Naive thymus-derived CD4-positive, alpha-beta T cell (primary cell): Measurements from ENCODE around the gene SLC25A22. TPM values are rescaled to one million over a fixed set of nuclear protein-coding genes. Genes with fewer than 3 reads are reported as not detected.
A peak's percentile ranks its signal among the peaks of the same experiment; 100 is the strongest.

ENCODE experiments used
- ATAC-seq: fragments of 150-1000 bp; cut with Tn5 transposase; 2 replicates; pipeline ENCODE4 v1.10.0; 2021; ENCODE audit warnings: mild to moderate bottlenecking, moderate library complexity
- CTCF ChIA-PET: fragments of 350-600 bp; sonication (Branson Sonifier 250); formaldehyde crosslinking; loops from one replicate; lab custom pipeline; 2021; ENCODE audit warnings: antibody characterized with exemption; lab: Charles Lee
- POLR2A ChIA-PET: fragments of 350-600 bp; sonication (Branson Sonifier 250); formaldehyde crosslinking; loops from one replicate; lab custom pipeline; 2021; ENCODE audit warnings: antibody characterized with exemption, inconsistent platforms; lab: Charles Lee
- DNase-seq, 9 donors: peaks; one replicate each; pipeline versions ENCODE4 v3.0.0 to v3.0.0-alpha.2; 2020 to 2022; ENCODE audit warnings: mixed read lengths in 1 of 9
- H3K27ac ChIP-seq: one replicate; pipeline ENCODE4 v1.7.0; 2013; ENCODE audit warnings: mild to moderate bottlenecking, low read depth, low read length, moderate library complexity
- H3K27me3 ChIP-seq, 2 donors: one replicate each; pipeline ENCODE4 v1.7.0; 2013; ENCODE audit warnings: low read length in 2 of 2, mild to moderate bottlenecking in 2 of 2, moderate library complexity in 2 of 2; ENCODE audit not compliant: control insufficient read depth in 2 of 2, insufficient read depth in 2 of 2
- H3K36me3 ChIP-seq, 3 experiments: 1 replicate in 2 of 3; 2 replicates in 1 of 3; pipeline ENCODE4 v1.7.0; 2013; ENCODE audit warnings: low read length in 3 of 3, mild to moderate bottlenecking in 3 of 3, moderate library complexity in 1 of 3; ENCODE audit not compliant: insufficient read depth in 3 of 3, control insufficient read depth in 2 of 3
- H3K4me1 ChIP-seq, 2 donors: one replicate each; pipeline ENCODE4 v1.7.0; 2013; ENCODE audit warnings: low read length in 2 of 2, mild to moderate bottlenecking in 2 of 2, moderate library complexity in 1 of 2; ENCODE audit not compliant: control insufficient read depth in 2 of 2, insufficient read depth in 2 of 2
- H3K4me3 ChIP-seq: 2 replicates; pipeline ENCODE4 v1.7.0; 2013; ENCODE audit warnings: mild to moderate bottlenecking, low read length
- H3K9me3 ChIP-seq, 3 experiments: 1 replicate in 2 of 3; 2 replicates in 1 of 3; pipeline ENCODE4 v1.7.0; 2013; ENCODE audit warnings: low read length in 3 of 3; ENCODE audit not compliant: control insufficient read depth in 2 of 3
- H3K27ac Mint-ChIP-seq, 9 donors: one replicate each; pipeline ENCODE4 v1.8.0; 2020 to 2022; ENCODE audit warnings: mixed read lengths in 9 of 9, mild to moderate bottlenecking in 8 of 9, moderate library complexity in 5 of 9, inconsistent platforms in 2 of 9
- H3K27me3 Mint-ChIP-seq, 5 donors: one replicate each; pipeline ENCODE4 v1.8.0; 2021 to 2022; ENCODE audit warnings: mixed read lengths in 5 of 5, mild to moderate bottlenecking in 1 of 5
- H3K36me3 Mint-ChIP-seq, 5 donors: one replicate each; pipeline ENCODE4 v1.8.0; 2020 to 2022; ENCODE audit warnings: mixed read lengths in 5 of 5, mild to moderate bottlenecking in 3 of 5, inconsistent platforms in 1 of 5
- H3K4me1 Mint-ChIP-seq, 7 donors: one replicate each; pipeline ENCODE4 v1.8.0; 2020 to 2022; ENCODE audit warnings: mixed read lengths in 7 of 7, mild to moderate bottlenecking in 3 of 7, inconsistent platforms in 1 of 7
- H3K4me3 Mint-ChIP-seq, 10 donors: one replicate each; pipeline ENCODE4 v1.8.0; 2020 to 2022; ENCODE audit warnings: mild to moderate bottlenecking in 10 of 10, mixed read lengths in 10 of 10, moderate library complexity in 6 of 10, inconsistent platforms in 2 of 10
- H3K9me3 Mint-ChIP-seq, 11 donors: one replicate each; pipeline ENCODE4 v1.8.0; 2020 to 2022; ENCODE audit warnings: mixed read lengths in 11 of 11, mild to moderate bottlenecking in 4 of 11, inconsistent platforms in 1 of 11, moderate library complexity in 1 of 11
- intact Hi-C, 2 donors: fragments of 100-400 bp; cut with micrococcal nuclease; formaldehyde crosslinking; loops; one replicate each; pipeline ENCODE4 v1.15.1; 2023
- polyA plus RNA-seq, 2 donors: library from polyadenylated mRNA; unstranded; fragments of 300-500 nt; fragmentation: Illumina TruSeq; gene quantifications; one replicate each; pipeline ENCODE4 v1.2.3, GENCODE V29; 2021
- total RNA-seq, 6 experiments: library from RNA in 5 of 6; stranded (reverse) in 5 of 6; gene quantifications; 1 replicate in 5 of 6; 2 replicates in 1 of 6; pipeline ENCODE4 v1.2.3 and lab custom pipeline; 2021 to 2026

Gene SLC25A22
- total and polyA plus RNA-seq, 7 experiments from 2014 or later: 6.4 to 58.4 (median 18.9) TPM

GRCh38 chr11:819943-820649 lies 22.0 kb upstream of the SLC25A22 start:
- Mint-ChIP-seq H3K27me3 (no peaks in the 10 kb centered on the region), H3K27ac (peak overlapping the region in 8 of 9 donors; percentile 67 to 93 (median 86)), H3K4me1 (peaks cover 0 to 24% (median 13%) of the 10 kb centered on the region in 7 donors), H3K4me3 (peak overlapping the region; percentile 82 to 92 (median 86)), H3K9me3 (peaks cover 0 to 2% (median 0%) of the 10 kb centered on the region in 11 donors), H3K36me3 (peaks cover 0 to 5% (median 0%) of the 10 kb centered on the region in 5 donors)
- peak overlapping the region; percentile 91 for H3K27ac ChIP-seq
- intact Hi-C loops: loop anchor here (1.0 kb wide), 7 partner anchors 10 to 314 kb away; partner anchors contain the start of genes POLR2L (in 2 of the 2), RPLP2 (in 2 of the 2), TSPAN4 (in 2 of the 2) and PIDD1 (in 1 of the 2)
- peak; percentile 88 to 97 (median 96) for DNase-seq
- ChIA-PET CTCF (interaction anchor here (0.9 kb wide), 1 partner anchor 9 kb away, joined by 3 read pairs; no protein-coding TSS in a partner anchor), POLR2A (interaction anchor here (0.5 to 5.1 kb wide), 18 partner anchors 9 to 702 kb away, joined by 3 to 79 read pairs (median 7); partner anchors contain the start of genes BET1L, CD151, CRACR2B and DEAF1)
- H3K4me3 ChIP-seq: peak overlapping the region; percentile 86
- no peaks in the 10 kb centered on the region for H3K27me3 ChIP-seq
- peak; percentile 86 for ATAC-seq
- peaks cover 12 to 15% of the 10 kb centered on the region in 2 donors for H3K4me1 ChIP-seq
- H3K9me3 ChIP-seq: no peaks in the 10 kb centered on the region
- peaks cover 0 to 47% (median 0%) of the 10 kb centered on the region in 3 experiments for H3K36me3 ChIP-seq

- DNase-seq: peak; percentile 85 to 95 (median 92)
- Histone ChIP-seq H3K36me3 (peaks cover 0 to 40% (median 0%) of the 10 kb centered on the region in 3 experiments), H3K9me3 (no peaks in the 10 kb centered on the region), H3K27me3 (no peaks in the 10 kb centered on the region), H3K4me1 (peaks cover 12 to 15% of the 10 kb centered on the region in 2 donors), H3K27ac (peak overlapping the region; percentile 91), H3K4me3 (peak overlapping the region; percentile 86)
- Mint-ChIP-seq H3K27ac (peak overlapping the region in 7 of 9 donors; percentile 67 to 93 (median 86)), H3K27me3 (no peaks in the 10 kb centered on the region), H3K4me3 (peak overlapping the region; percentile 82 to 92 (median 86)), H3K36me3 (no peaks in the 10 kb centered on the region), H3K4me1 (peaks cover 0 to 24% (median 13%) of the 10 kb centered on the region in 7 donors), H3K9me3 (no peaks in the 10 kb centered on the region)
- ChIA-PET POLR2A (interaction anchor here (0.5 to 5.1 kb wide), 21 partner anchors 8 to 612 kb away, joined by 3 to 79 read pairs (median 6); partner anchors contain the start of genes BET1L, CD151, CRACR2B and DEAF1), CTCF (interaction anchor here (0.5 to 1.2 kb wide), 5 partner anchors 8 to 612 kb away, joined by 3 to 6 read pairs (median 3); partner anchors contain the start of genes BET1L and RIC8A)
- peak; percentile 86 for ATAC-seq
- intact Hi-C loops: loop anchor here (1.0 kb wide), 6 partner anchors 10 to 313 kb away; partner anchors contain the start of genes RPLP2 (in 2 of the 2), PIDD1 (in 1 of the 2), POLR2L (in 1 of the 2) and SLC25A22 (in 1 of the 2)
Measured at GRCh38 chr11:819129-819931, 21.2 kb upstream of the SLC25A22 start.

- ATAC-seq: no peak
- POLR2A ChIA-PET: interaction anchor here (0.7 to 5.1 kb wide), 18 partner anchors 7 to 611 kb away, joined by 3 to 79 read pairs (median 7); partner anchors contain the start of genes BET1L, CD151, CRACR2B and DEAF1
- DNase-seq: no peak
- peaks cover 0 to 3% (median 0%) of the 10 kb centered on the region in 5 donors for H3K36me3 Mint-ChIP-seq
- Histone ChIP-seq H3K27ac (peak within 1 kb of the TSS; percentile 91), H3K4me1 (peaks cover 12 to 15% of the 10 kb centered on the region in 2 donors), H3K4me3 (peak within 1 kb of the TSS; percentile 86), H3K9me3 (no peaks in the 10 kb centered on the region), H3K27me3 (no peaks in the 10 kb centered on the region), H3K36me3 (peaks cover 0 to 38% (median 0%) of the 10 kb centered on the region in 3 experiments)
- intact Hi-C loops: loop anchor here (1.0 kb wide), 6 partner anchors 9 to 312 kb away; partner anchors contain the start of genes RPLP2 (in 2 of the 2), PIDD1 (in 1 of the 2), POLR2L (in 1 of the 2) and SLC25A22 (in 1 of the 2)
- peaks cover 0 to 24% (median 13%) of the 10 kb centered on the region in 7 donors for H3K4me1 Mint-ChIP-seq
- H3K4me3 Mint-ChIP-seq: peak within 1 kb of the TSS; percentile 82 to 92 (median 86)
- H3K27ac Mint-ChIP-seq: peak within 1 kb of the TSS in 8 of 9 donors; percentile 67 to 93 (median 86)
- no peaks in the 10 kb centered on the region for H3K27me3 Mint-ChIP-seq
- no peaks in the 10 kb centered on the region for H3K9me3 Mint-ChIP-seq
- CTCF ChIA-PET: interaction anchor here (0.5 to 1.2 kb wide), 5 partner anchors 12 to 611 kb away, joined by 3 to 6 read pairs (median 3); partner anchors contain the start of genes BET1L and RIC8A
Measured at GRCh38 chr11:818396-819128, 20.5 kb upstream of the SLC25A22 start, which contains the start of gene PNPLA2. Gene PNPLA2, plus strand, starts transcription at chr11:818914. Its CDS starts 805 bp downstream, at chr11:819719.

GRCh38 chr11:816433-816779 lies 18.3 kb upstream of the SLC25A22 start:
- ChIA-PET CTCF (no interaction called here), POLR2A (interaction anchor here (0.7 to 5.1 kb wide), 2 partner anchors 13 to 14 kb away, joined by 3 to 79 read pairs; partner anchors contain the start of genes CD151 and CRACR2B)
- Histone ChIP-seq H3K4me1 (peaks cover 18 to 21% of the 10 kb centered on the region in 2 donors), H3K4me3 (no peak overlapping the region), H3K9me3 (no peaks in the 10 kb centered on the region), H3K27ac (no peak overlapping the region), H3K36me3 (peaks cover 9 to 41% (median 12%) of the 10 kb centered on the region in 3 experiments), H3K27me3 (no peaks in the 10 kb centered on the region)
- peaks cover 0 to 25% (median 18%) of the 10 kb centered on the region in 7 donors for H3K4me1 Mint-ChIP-seq
- ATAC-seq (no peak), DNase-seq (no peak)
- no peak overlapping the region for H3K27ac Mint-ChIP-seq
- no peaks in the 10 kb centered on the region for H3K9me3 Mint-ChIP-seq
- no peaks in the 10 kb centered on the region for H3K27me3 Mint-ChIP-seq
- H3K36me3 Mint-ChIP-seq: peaks cover 0 to 14% (median 0%) of the 10 kb centered on the region in 5 donors
- intact Hi-C loops: no loop called here
- peak overlapping the region in 1 of 10 donors; percentile 51 for H3K4me3 Mint-ChIP-seq

GRCh38 chr11:815675-816432 lies 17.8 kb upstream of the SLC25A22 start:
- DNase-seq: no peak
- no peaks in the 10 kb centered on the region for H3K27me3 Mint-ChIP-seq
- Histone ChIP-seq H3K9me3 (no peaks in the 10 kb centered on the region), H3K4me3 (no peak overlapping the region), H3K4me1 (peaks cover 19 to 24% of the 10 kb centered on the region in 2 donors), H3K27ac (no peak overlapping the region), H3K27me3 (no peaks in the 10 kb centered on the region), H3K36me3 (peaks cover 10 to 38% (median 12%) of the 10 kb centered on the region in 3 experiments)
- H3K4me1 Mint-ChIP-seq: peaks cover 4 to 26% (median 20%) of the 10 kb centered on the region in 7 donors
- intact Hi-C loops: no loop called here
- peaks cover 0 to 14% (median 0%) of the 10 kb centered on the region in 5 donors for H3K36me3 Mint-ChIP-seq
- ATAC-seq: no peak
- no peak overlapping the region for H3K27ac Mint-ChIP-seq
- POLR2A ChIA-PET: interaction anchor here (0.7 kb wide), 1 partner anchor 12 kb away, joined by 3 read pairs; no protein-coding TSS in a partner anchor
- no peaks in the 10 kb centered on the region for H3K9me3 Mint-ChIP-seq
- H3K4me3 Mint-ChIP-seq: no peak overlapping the region
- CTCF ChIA-PET: no interaction called here
